Neuronal stem cell (in vitro differentiated cells): Measurements from ENCODE around the gene REV3L.

Experiments used
- DNase-seq: peaks from one replicate; pipeline ENCODE4 v3.0.0-alpha.2; 2013; ENCODE audit warnings: low spot score
- H2AFZ ChIP-seq: one replicate; pipeline ENCODE4 v1.6.1; 2013; ENCODE audit warnings: mild to moderate bottlenecking, low read length, inconsistent platforms
- H2AK5ac ChIP-seq: 2 replicates; pipeline ENCODE4 v1.6.1; 2013; ENCODE audit warnings: low read depth, mild to moderate bottlenecking, inconsistent platforms, low read length, moderate library complexity, mixed read lengths
- H2BK120ac ChIP-seq: 2 replicates; pipeline ENCODE4 v1.6.1; 2013; ENCODE audit warnings: low read depth, mild to moderate bottlenecking, inconsistent platforms, low read length, moderate library complexity, mixed read lengths
- H2BK12ac ChIP-seq: one replicate; pipeline ENCODE4 v1.6.1; 2013; ENCODE audit warnings: low read length, inconsistent platforms
- H2BK15ac ChIP-seq: 2 replicates; pipeline ENCODE4 v1.6.1; 2013; ENCODE audit warnings: mild to moderate bottlenecking, low read length, inconsistent platforms, mixed read lengths
- H2BK5ac ChIP-seq: one replicate; pipeline ENCODE4 v1.6.1; 2013; ENCODE audit warnings: inconsistent platforms, mild to moderate bottlenecking, low read length, moderate library complexity
- H3K14ac ChIP-seq: one replicate; pipeline ENCODE4 v1.6.1; 2013; ENCODE audit warnings: low read length, inconsistent platforms
- H3K18ac ChIP-seq: 2 replicates; pipeline ENCODE4 v1.6.1; 2013; ENCODE audit warnings: low read length, inconsistent platforms
- H3K23ac ChIP-seq: 2 replicates; pipeline ENCODE4 v1.6.1; 2013; ENCODE audit warnings: low read depth, mild to moderate bottlenecking, mixed read lengths, low read length, inconsistent platforms; ENCODE audit not compliant: poor library complexity
- H3K27ac ChIP-seq: replicated peaks from 3 replicates; pipeline ENCODE4 v1.5.1; 2013; ENCODE audit warnings: low read length, inconsistent platforms
- H3K27me3 ChIP-seq, 3 experiments: 2 replicates each; pipeline ENCODE4 v1.6.1; 2013; ENCODE audit warnings: low read length in 3 of 3, mild to moderate bottlenecking in 2 of 3, inconsistent platforms in 1 of 3, low read depth in 1 of 3, mixed read lengths in 1 of 3, moderate library complexity in 1 of 3; ENCODE audit not compliant: control insufficient read depth in 3 of 3, insufficient read depth in 3 of 3
- H3K36me3 ChIP-seq, 2 donors: replicated peaks in 1 of 2; 2 replicates each; pipeline ENCODE4 v1.6.1; 2013; ENCODE audit warnings: low read length in 2 of 2; ENCODE audit not compliant: control insufficient read depth in 2 of 2, insufficient read depth in 2 of 2
- H3K4ac ChIP-seq: 2 replicates; pipeline ENCODE4 v1.6.1; 2013; ENCODE audit warnings: inconsistent platforms, mild to moderate bottlenecking, low read length, moderate library complexity
- H3K4me1 ChIP-seq, 2 donors: 1 replicate in 1 of 2; 2 replicates in 1 of 2; pipeline ENCODE4 v1.6.1; 2013; ENCODE audit warnings: low read length in 2 of 2, low read depth in 1 of 2; ENCODE audit not compliant: control insufficient read depth in 2 of 2, insufficient read depth in 1 of 2
- H3K4me2 ChIP-seq: one replicate; pipeline ENCODE4 v1.6.1; 2013; ENCODE audit warnings: mild to moderate bottlenecking, low read length, inconsistent platforms; ENCODE audit not compliant: insufficient read depth, poor library complexity, severe bottlenecking
- H3K4me3 ChIP-seq, 2 donors: 2 replicates each; pipeline ENCODE4 v1.5.1; 2013; ENCODE audit warnings: low read length in 2 of 2, mild to moderate bottlenecking in 2 of 2, inconsistent platforms in 1 of 2, moderate library complexity in 1 of 2
- H3K79me1 ChIP-seq: one replicate; pipeline ENCODE4 v1.6.1; 2013; ENCODE audit warnings: low read depth, mild to moderate bottlenecking, inconsistent platforms, low read length, moderate library complexity
- H3K9ac ChIP-seq: one replicate; pipeline ENCODE4 v1.6.1; 2013; ENCODE audit warnings: mild to moderate bottlenecking, low read depth, low read length, inconsistent platforms; ENCODE audit not compliant: poor library complexity
- H3K9me3 ChIP-seq, 2 donors: replicated peaks in 1 of 2; 2 replicates each; pipeline versions ENCODE3 to v1.6.1; 2013; ENCODE audit warnings: low read length in 2 of 2, mild to moderate bottlenecking in 2 of 2, inconsistent platforms in 1 of 2, low read depth in 1 of 2, mixed read lengths in 1 of 2, moderate library complexity in 1 of 2; ENCODE audit not compliant: control insufficient read depth in 2 of 2, insufficient read depth in 1 of 2
- H4K8ac ChIP-seq: one replicate; pipeline ENCODE4 v1.6.1; 2013; ENCODE audit warnings: low read depth, mild to moderate bottlenecking, inconsistent platforms, low read length, moderate library complexity
- H4K91ac ChIP-seq: one replicate; pipeline ENCODE4 v1.6.1; 2013; ENCODE audit warnings: low read length, low read depth, mild to moderate bottlenecking, inconsistent platforms; ENCODE audit not compliant: poor library complexity
- WGBS, 2 donors: extraction: QIAGEN DNeasy Blood & Tissue Kit; methylation state at CpG; one replicate each; pipeline ENCODE4 v1.1.7; 2013; ENCODE audit warnings: missing lambda C conversion rate in 2 of 2, mixed read lengths in 1 of 2; ENCODE audit not compliant: insufficient read length in 2 of 2, insufficient replicate concordance in 1 of 2; ENCODE audit errors: extremely low coverage in 2 of 2; 5-methylcytosine and 5-hydroxymethylcytosine counted together

The REV3L gene

DNA sequence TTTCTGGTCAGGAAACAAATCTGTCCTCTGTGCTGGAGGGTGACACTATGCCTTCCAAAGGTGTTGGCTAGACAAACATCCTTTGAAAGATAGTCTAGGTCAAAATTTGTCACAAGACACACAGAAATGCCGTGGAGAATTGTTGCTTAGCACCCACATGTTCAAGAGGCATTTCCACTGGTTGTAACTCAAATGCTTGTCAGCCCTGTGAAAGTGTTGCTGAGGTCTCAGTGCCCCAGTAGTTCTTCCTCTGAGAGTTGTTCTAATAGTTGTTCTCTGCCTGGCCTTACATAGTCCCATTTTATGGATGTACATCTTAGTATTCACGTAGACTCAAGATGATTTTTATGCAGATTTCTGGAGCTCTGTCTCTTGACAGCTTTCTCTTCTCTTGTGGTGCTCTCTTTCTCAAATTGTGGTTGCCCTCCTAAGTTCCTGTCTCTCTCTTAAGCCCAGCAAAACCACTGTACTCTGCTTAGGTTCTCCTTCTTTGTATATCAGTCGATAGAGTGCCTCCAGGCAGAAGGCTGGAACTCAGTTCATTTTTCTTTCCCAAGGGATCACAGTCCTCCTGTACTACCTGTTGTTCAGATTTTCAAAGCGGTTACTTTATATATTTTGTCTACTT lies 39.5 kb upstream of the REV3L start:
- H2BK12ac ChIP-seq: no peak overlapping the region
- H2BK15ac ChIP-seq: no peak overlapping the region
- H3K23ac ChIP-seq: no peak overlapping the region
- no peak overlapping the region for H2BK5ac ChIP-seq
- H3K27me3 ChIP-seq: no peaks in the 10 kb centered on the region
- H3K4me3 ChIP-seq: no peak overlapping the region
- peaks cover 8 to 9% of the 10 kb centered on the region in 2 donors for H3K4me1 ChIP-seq
- H3K79me1 ChIP-seq: no peaks in the 10 kb centered on the region
- H2AK5ac ChIP-seq: no peak overlapping the region
- H4K8ac ChIP-seq: no peak overlapping the region
- H3K27ac ChIP-seq: no peak overlapping the region
- H3K4me2 ChIP-seq: no peak overlapping the region
- H4K91ac ChIP-seq: no peak overlapping the region
- H2AFZ ChIP-seq: no peak overlapping the region
- H2BK120ac ChIP-seq: no peak overlapping the region
- WGBS, 2 donors: no CpG with 5 or more reads among the region's 4 CpGs
- no peak for DNase-seq
- no peak overlapping the region for H3K14ac ChIP-seq
- H3K18ac ChIP-seq: no peak overlapping the region
- H3K36me3 ChIP-seq: no peaks in the 10 kb centered on the region
- no peak overlapping the region for H3K4ac ChIP-seq
- peaks cover 0 to 24% of the 10 kb centered on the region in 2 donors for H3K9me3 ChIP-seq
- H3K9ac ChIP-seq: no peak overlapping the region

DNA sequence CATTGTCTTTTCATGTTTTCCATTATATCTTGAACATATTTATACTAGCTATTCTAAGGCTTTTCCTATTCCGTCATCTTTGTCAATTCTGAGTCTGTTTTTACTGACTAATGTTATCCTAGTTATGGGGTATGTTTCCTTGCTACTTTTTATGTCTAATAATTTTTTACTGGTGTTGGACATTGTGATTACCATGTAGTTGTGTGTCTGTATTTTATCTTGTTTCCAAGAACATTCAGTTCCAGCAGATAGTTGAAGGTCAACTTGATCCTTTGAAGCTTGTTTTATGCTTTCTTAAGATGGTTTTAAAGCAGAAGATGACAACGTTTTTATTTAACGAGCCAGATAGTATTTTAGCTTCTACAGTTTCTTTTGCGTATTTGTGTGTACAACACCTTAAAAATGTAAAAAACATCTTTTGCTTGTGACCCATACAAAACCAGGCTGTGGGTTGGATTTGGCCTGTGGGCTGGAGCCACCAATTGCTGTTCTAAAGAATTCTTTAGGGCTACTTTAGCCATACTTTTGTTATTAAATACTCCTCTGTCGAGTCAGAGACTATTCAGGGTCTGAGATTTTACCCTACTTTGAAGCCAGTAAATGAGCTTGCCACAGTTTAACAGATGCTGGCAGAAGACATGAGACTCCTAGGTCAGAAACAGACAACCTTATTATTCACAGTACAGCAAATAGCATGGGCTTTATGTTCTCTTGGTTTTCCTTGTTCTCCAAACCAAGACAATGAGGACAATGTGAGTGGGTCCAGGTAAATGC lies 38.7 kb upstream of the REV3L start:
- H2AFZ ChIP-seq: no peak overlapping the region
- H3K4me3 ChIP-seq: no peak overlapping the region
- no peak overlapping the region for H2BK5ac ChIP-seq
- no peak overlapping the region for H3K4me2 ChIP-seq
- H3K14ac ChIP-seq: no peak overlapping the region
- no peak overlapping the region for H3K23ac ChIP-seq
- no peak overlapping the region for H2AK5ac ChIP-seq
- H4K91ac ChIP-seq: no peak overlapping the region
- DNase-seq: no peak
- peaks cover 0 to 24% of the 10 kb centered on the region in 2 donors for H3K9me3 ChIP-seq
- no peaks in the 10 kb centered on the region for H3K36me3 ChIP-seq
- H4K8ac ChIP-seq: no peak overlapping the region
- H2BK15ac ChIP-seq: no peak overlapping the region
- H3K18ac ChIP-seq: no peak overlapping the region
- H3K4me1 ChIP-seq: peaks cover 8 to 9% of the 10 kb centered on the region in 2 donors
- no peak overlapping the region for H3K4ac ChIP-seq
- H2BK120ac ChIP-seq: no peak overlapping the region
- no peak overlapping the region for H3K27ac ChIP-seq
- WGBS, 2 donors: no CpG with 5 or more reads among the region's 5 CpGs
- H3K9ac ChIP-seq: no peak overlapping the region
- H3K79me1 ChIP-seq: no peaks in the 10 kb centered on the region
- H2BK12ac ChIP-seq: no peak overlapping the region
- no peaks in the 10 kb centered on the region for H3K27me3 ChIP-seq

DNA sequence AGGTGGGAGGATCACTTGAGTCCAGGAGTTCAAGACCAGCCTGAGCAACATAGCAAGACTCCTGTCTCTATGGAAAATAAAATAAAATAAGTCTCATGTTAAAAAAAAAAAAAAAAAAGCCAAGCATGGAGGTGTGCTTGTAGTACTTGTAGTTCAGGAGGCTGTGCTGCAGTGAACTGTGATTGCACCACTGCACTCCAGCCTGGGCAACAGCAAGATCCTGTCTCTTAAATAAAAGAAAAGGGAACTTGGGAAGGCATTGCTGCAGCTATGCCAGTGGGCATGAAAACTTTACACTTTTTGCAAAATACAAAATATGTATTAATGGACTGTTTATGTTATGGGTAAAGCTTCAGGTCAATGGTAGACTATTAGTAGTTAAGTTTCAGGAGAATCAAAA lies 37.5 kb upstream of the REV3L start:
- DNase-seq: no peak
- H3K79me1 ChIP-seq: no peaks in the 10 kb centered on the region
- H3K4me1 ChIP-seq: peaks cover 8 to 9% of the 10 kb centered on the region in 2 donors
- H2BK5ac ChIP-seq: no peak overlapping the region
- no peak overlapping the region for H2BK15ac ChIP-seq
- H3K4me2 ChIP-seq: no peak overlapping the region
- H2AK5ac ChIP-seq: no peak overlapping the region
- H3K9me3 ChIP-seq: peaks cover 0 to 24% of the 10 kb centered on the region in 2 donors
- no peak overlapping the region for H3K27ac ChIP-seq
- H4K8ac ChIP-seq: no peak overlapping the region
- no peak overlapping the region for H3K18ac ChIP-seq
- H3K4ac ChIP-seq: no peak overlapping the region
- H3K14ac ChIP-seq: no peak overlapping the region
- H3K23ac ChIP-seq: no peak overlapping the region
- no peak overlapping the region for H4K91ac ChIP-seq
- no peak overlapping the region for H2AFZ ChIP-seq
- H2BK120ac ChIP-seq: no peak overlapping the region
- H3K9ac ChIP-seq: no peak overlapping the region
- no peaks in the 10 kb centered on the region for H3K36me3 ChIP-seq
- H3K27me3 ChIP-seq: no peaks in the 10 kb centered on the region
- H3K4me3 ChIP-seq: no peak overlapping the region
- H2BK12ac ChIP-seq: no peak overlapping the region

DNA sequence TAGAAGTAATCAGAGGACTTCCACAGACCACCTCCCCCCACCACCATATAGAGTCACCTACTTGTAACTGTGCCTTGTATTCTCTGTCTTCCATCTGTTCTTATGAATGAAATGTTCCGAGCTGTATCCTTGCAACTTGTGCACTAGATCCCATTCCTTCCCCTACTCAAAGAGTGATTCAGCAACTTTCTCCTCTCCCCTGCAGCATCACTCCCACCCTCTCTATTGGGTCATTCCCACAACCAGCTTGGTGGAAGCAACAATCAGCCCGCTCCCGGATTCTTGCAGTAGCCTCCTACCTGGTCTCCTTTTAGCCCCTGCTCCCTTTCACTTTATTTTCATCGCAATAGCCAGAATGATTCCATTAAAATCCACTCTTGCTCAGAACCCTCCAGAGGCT lies 34.9 kb upstream of the REV3L start:
- Histone ChIP-seq H4K8ac (no peak overlapping the region), H3K79me1 (no peaks in the 10 kb centered on the region), H2AK5ac (no peak overlapping the region), H3K14ac (no peak overlapping the region), H2BK5ac (no peak overlapping the region), H3K9me3 (peaks cover 0 to 24% of the 10 kb centered on the region in 2 donors), H2BK12ac (no peak overlapping the region), H3K36me3 (peaks cover 0 to 3% of the 10 kb centered on the region in 2 donors), H3K23ac (no peak overlapping the region), H2AFZ (no peak overlapping the region), H3K4me3 (no peak overlapping the region), H3K9ac (no peak overlapping the region), H3K18ac (no peak overlapping the region), H3K4ac (no peak overlapping the region), H3K27ac (no peak overlapping the region), H3K4me1 (peaks cover 0 to 2% of the 10 kb centered on the region in 2 donors), H4K91ac (no peak overlapping the region), H2BK120ac (no peak overlapping the region), H3K4me2 (no peak overlapping the region), H3K27me3 (no peaks in the 10 kb centered on the region), H2BK15ac (no peak overlapping the region)
- DNase-seq: no peak
- WGBS, 2 donors: no CpG with 5 or more reads among the region's 4 CpGs
